H9 (cell line): Measurements from ENCODE around the gene IPO11. TPM values are rescaled to one million over a fixed set of nuclear protein-coding genes. Genes with fewer than 3 reads are reported as not detected.

ENCODE experiments used
- DNase-seq: peaks from one replicate; pipeline ENCODE4 v3.0.0-alpha.2; 2017
- H2AFZ ChIP-seq: one replicate; pipeline ENCODE4 v1.6.1; 2013; ENCODE audit warnings: mild to moderate bottlenecking, low read length, control low read depth, moderate library complexity
- H2AK5ac ChIP-seq: 2 replicates; pipeline ENCODE4 v1.6.1; 2013; ENCODE audit warnings: low read length, control low read depth, mixed read lengths; ENCODE audit not compliant: insufficient read length
- H2BK120ac ChIP-seq: one replicate; pipeline ENCODE4 v1.6.1; 2013; ENCODE audit warnings: low read depth, mild to moderate bottlenecking, low read length, control low read depth, inconsistent platforms; ENCODE audit not compliant: poor library complexity, severe bottlenecking
- H2BK12ac ChIP-seq: 2 replicates; pipeline ENCODE4 v1.6.1; 2013; ENCODE audit warnings: low read length, control low read depth, mixed read lengths, low read depth; ENCODE audit not compliant: insufficient read length
- H2BK15ac ChIP-seq: 2 replicates; pipeline ENCODE4 v1.6.1; 2013; ENCODE audit warnings: low read depth, low read length, control low read depth
- H2BK20ac ChIP-seq: one replicate; pipeline ENCODE4 v1.6.1; 2013; ENCODE audit warnings: low read depth, mild to moderate bottlenecking, low read length, control low read depth, inconsistent platforms; ENCODE audit not compliant: poor library complexity, severe bottlenecking
- H2BK5ac ChIP-seq: 2 replicates; pipeline ENCODE4 v1.6.1; 2013; ENCODE audit warnings: low read length, control low read depth, mixed read lengths; ENCODE audit not compliant: insufficient read length
- H3K14ac ChIP-seq: 2 replicates; pipeline ENCODE4 v1.6.1; 2013; ENCODE audit warnings: low read length, control low read depth; ENCODE audit not compliant: insufficient read depth
- H3K18ac ChIP-seq: 2 replicates; pipeline ENCODE4 v1.6.1; 2013; ENCODE audit warnings: low read depth, mild to moderate bottlenecking, mixed read lengths, low read length, control low read depth; ENCODE audit not compliant: insufficient read length
- H3K23ac ChIP-seq: 2 replicates; pipeline ENCODE4 v1.6.1; 2013; ENCODE audit warnings: low read length, control low read depth, mixed read lengths, low read depth; ENCODE audit not compliant: insufficient read length
- H3K23me2 ChIP-seq: 2 replicates; pipeline ENCODE4 v1.6.1; 2013; ENCODE audit warnings: low read depth, mild to moderate bottlenecking, mixed read lengths, low read length, control low read depth; ENCODE audit not compliant: insufficient read length, poor library complexity, severe bottlenecking
- H3K27ac ChIP-seq: 2 replicates; pipeline ENCODE4 v1.5.1; 2013; ENCODE audit warnings: low read length, control low read depth, mixed read lengths, low read depth; ENCODE audit not compliant: insufficient read length
- H3K27me3 ChIP-seq: 2 replicates; pipeline ENCODE4 v1.6.1; 2013; ENCODE audit warnings: low read length, control low read depth, inconsistent platforms; ENCODE audit not compliant: insufficient read depth
- H3K4ac ChIP-seq: 2 replicates; pipeline ENCODE4 v1.6.1; 2013; ENCODE audit warnings: low read depth, mild to moderate bottlenecking, control low read depth, inconsistent platforms, low read length, moderate library complexity
- H3K4me1 ChIP-seq: 2 replicates; pipeline ENCODE4 v1.6.1; 2013; ENCODE audit warnings: low read length, control low read depth, inconsistent platforms; ENCODE audit not compliant: insufficient read depth
- H3K4me2 ChIP-seq: 2 replicates; pipeline ENCODE4 v1.6.1; 2013; ENCODE audit warnings: low read length, control low read depth, mixed read lengths; ENCODE audit not compliant: insufficient read length, insufficient read depth
- H3K56ac ChIP-seq: 2 replicates; pipeline ENCODE4 v1.6.1; 2013; ENCODE audit warnings: low read depth, mild to moderate bottlenecking, mixed read lengths, low read length, control low read depth; ENCODE audit not compliant: insufficient read length
- H3K79me1 ChIP-seq: 2 replicates; pipeline ENCODE4 v1.6.1; 2013; ENCODE audit warnings: low read depth, mild to moderate bottlenecking, moderate library complexity, low read length, control low read depth, inconsistent platforms; ENCODE audit not compliant: insufficient read depth, poor library complexity, severe bottlenecking
- H3K79me2 ChIP-seq: 2 replicates; pipeline ENCODE4 v1.6.1; 2013; ENCODE audit warnings: low read length, control low read depth, inconsistent platforms; ENCODE audit not compliant: insufficient read depth
- H3K9ac ChIP-seq: 2 replicates; pipeline ENCODE4 v1.6.1; 2013; ENCODE audit warnings: low read length, control low read depth, mixed read lengths; ENCODE audit not compliant: insufficient read length; ENCODE audit errors: extremely low read depth
- H3K9me3 ChIP-seq: one replicate; pipeline ENCODE4 v1.6.1; 2013; ENCODE audit warnings: low read depth, low read length, inconsistent platforms; ENCODE audit not compliant: control insufficient read depth
- H3T11ph ChIP-seq: one replicate; pipeline ENCODE4 v1.6.1; 2013; ENCODE audit warnings: mild to moderate bottlenecking, low read length, control low read depth, inconsistent platforms
- H4K20me1 ChIP-seq: one replicate; pipeline ENCODE4 v1.6.1; 2013; ENCODE audit not compliant: control insufficient read depth, insufficient read length, insufficient read depth
- H4K5ac ChIP-seq: 2 replicates; pipeline ENCODE4 v1.6.1; 2013; ENCODE audit warnings: low read depth, mild to moderate bottlenecking, mixed read lengths, low read length, control low read depth; ENCODE audit not compliant: insufficient read length
- H4K8ac ChIP-seq: replicated peaks from 2 replicates; pipeline ENCODE4 v1.6.1; 2013; ENCODE audit warnings: low read length, control low read depth, mixed read lengths, low read depth; ENCODE audit not compliant: insufficient read length
- H4K91ac ChIP-seq: 2 replicates; pipeline ENCODE4 v1.6.1; 2013; ENCODE audit warnings: low read depth, mild to moderate bottlenecking, moderate library complexity, mixed read lengths, low read length, control low read depth; ENCODE audit not compliant: insufficient read length
- H3K27ac Mint-ChIP-seq, 3 experiments: 2 replicates in 2 of 3; 3 replicates in 1 of 3; pipeline ENCODE4 v1.8.0; 2020 to 2021; ENCODE audit warnings: mixed read lengths in 3 of 3, mild to moderate bottlenecking in 1 of 3, moderate library complexity in 1 of 3
- H3K27me3 Mint-ChIP-seq: 2 replicates; pipeline ENCODE4 v1.8.0; 2021; ENCODE audit warnings: low read depth, mild to moderate bottlenecking, moderate library complexity, mixed read lengths
- H3K36me3 Mint-ChIP-seq, 3 experiments: 2 replicates in 2 of 3; 3 replicates in 1 of 3; pipeline ENCODE4 v1.8.0; 2020 to 2021; ENCODE audit warnings: low read depth in 3 of 3, mixed read lengths in 3 of 3; ENCODE audit not compliant: insufficient read depth in 1 of 3
- H3K4me1 Mint-ChIP-seq, 2 experiments: 2 replicates each; pipeline ENCODE4 v1.8.0; 2020; ENCODE audit warnings: mixed read lengths in 2 of 2
- H3K4me3 Mint-ChIP-seq, 2 experiments: 2 replicates in 1 of 2; 3 replicates in 1 of 2; pipeline ENCODE4 v1.8.0; 2020 to 2021; ENCODE audit warnings: mild to moderate bottlenecking in 2 of 2, mixed read lengths in 2 of 2, moderate library complexity in 1 of 2
- H3K9me3 Mint-ChIP-seq, 2 experiments: 2 replicates in 1 of 2; 3 replicates in 1 of 2; pipeline ENCODE4 v1.8.0; 2020; ENCODE audit warnings: mild to moderate bottlenecking in 2 of 2, mixed read lengths in 2 of 2, moderate library complexity in 1 of 2
- WGBS: extraction: QIAGEN DNeasy Blood & Tissue Kit; methylation state at CpG from one replicate; pipeline ENCODE4 v1.1.7; 2013; ENCODE audit warnings: missing lambda C conversion rate, low lambda C conversion rate, mixed read lengths; ENCODE audit not compliant: insufficient read length; ENCODE audit errors: extremely low coverage; 5-methylcytosine and 5-hydroxymethylcytosine counted together
- total RNA-seq: library from RNA; stranded (reverse); gene quantifications from 2 replicates; pipeline ENCODE4 v1.2.1, GENCODE V29; 2021
- TF ChIP-seq, protein P1 (sequence below): fragments of 200-600 bp; sonication (generic); conservative IDR thresholded peaks from 3 replicates; pipeline ENCODE4 v1.8.0; 2021; ENCODE audit warnings: antibody characterized with exemption, mild to moderate bottlenecking

Gene IPO11
- total RNA-seq, 1 experiment from 2014 or later, result 63.0 TPM

DNA sequence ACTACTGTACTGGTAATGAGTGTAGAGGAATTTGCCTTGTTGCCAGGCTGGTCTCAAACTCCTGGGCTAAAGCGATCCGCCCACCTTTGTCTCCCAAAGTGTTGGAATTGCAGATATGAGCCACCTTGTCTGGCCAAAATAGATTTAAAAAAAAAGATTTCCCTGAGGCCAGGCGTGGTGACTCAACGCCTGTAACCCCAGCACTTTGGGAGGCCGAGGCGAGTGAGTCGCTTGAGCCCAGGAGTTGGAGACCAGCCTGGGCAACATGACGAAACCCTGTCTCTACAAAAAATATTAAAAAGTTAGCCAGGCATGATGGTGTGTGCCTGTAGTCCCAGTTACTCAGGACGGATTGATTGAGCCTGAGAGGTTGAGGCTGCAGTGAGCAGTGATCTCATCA lies 62.5 kb downstream of the IPO11 start:
- no peak overlapping the region for H2AFZ ChIP-seq
- no peaks in the 10 kb centered on the region for H3K79me1 ChIP-seq
- no peak overlapping the region for H2BK12ac ChIP-seq
- H2BK15ac ChIP-seq, result no peak overlapping the region
- no peak overlapping the region for H3K4me2 ChIP-seq
- no peak overlapping the region for H2BK20ac ChIP-seq
- no peak overlapping the region for H3T11ph ChIP-seq
- TF ChIP-seq, protein P1, sequence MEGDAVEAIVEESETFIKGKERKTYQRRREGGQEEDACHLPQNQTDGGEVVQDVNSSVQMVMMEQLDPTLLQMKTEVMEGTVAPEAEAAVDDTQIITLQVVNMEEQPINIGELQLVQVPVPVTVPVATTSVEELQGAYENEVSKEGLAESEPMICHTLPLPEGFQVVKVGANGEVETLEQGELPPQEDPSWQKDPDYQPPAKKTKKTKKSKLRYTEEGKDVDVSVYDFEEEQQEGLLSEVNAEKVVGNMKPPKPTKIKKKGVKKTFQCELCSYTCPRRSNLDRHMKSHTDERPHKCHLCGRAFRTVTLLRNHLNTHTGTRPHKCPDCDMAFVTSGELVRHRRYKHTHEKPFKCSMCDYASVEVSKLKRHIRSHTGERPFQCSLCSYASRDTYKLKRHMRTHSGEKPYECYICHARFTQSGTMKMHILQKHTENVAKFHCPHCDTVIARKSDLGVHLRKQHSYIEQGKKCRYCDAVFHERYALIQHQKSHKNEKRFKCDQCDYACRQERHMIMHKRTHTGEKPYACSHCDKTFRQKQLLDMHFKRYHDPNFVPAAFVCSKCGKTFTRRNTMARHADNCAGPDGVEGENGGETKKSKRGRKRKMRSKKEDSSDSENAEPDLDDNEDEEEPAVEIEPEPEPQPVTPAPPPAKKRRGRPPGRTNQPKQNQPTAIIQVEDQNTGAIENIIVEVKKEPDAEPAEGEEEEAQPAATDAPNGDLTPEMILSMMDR, result no peak
- H2BK120ac ChIP-seq, result no peak overlapping the region
- H3K23me2 ChIP-seq, result no peaks in the 10 kb centered on the region
- no peak for DNase-seq
- Mint-ChIP-seq H3K27me3 (no peaks in the 10 kb centered on the region), H3K4me1 (no peaks in the 10 kb centered on the region), H3K27ac (no peak overlapping the region), H3K36me3 (peaks cover 11 to 23% (median 22%) of the 10 kb centered on the region in 3 experiments; a peak in 6 of 7 replicates), H3K4me3 (no peak overlapping the region), H3K9me3 (peaks cover 0 to 9% of the 10 kb centered on the region in 2 experiments; a peak in 4 of 5 replicates)
- no peak overlapping the region for H3K9ac ChIP-seq
- no peaks in the 10 kb centered on the region for H3K4me1 ChIP-seq
- H3K27me3 ChIP-seq, result no peaks in the 10 kb centered on the region
- no peak overlapping the region for H3K27ac ChIP-seq
- H4K20me1 ChIP-seq, result no peaks in the 10 kb centered on the region
- no peak overlapping the region for H3K14ac ChIP-seq
- H2AK5ac ChIP-seq, result no peak overlapping the region
- no peak overlapping the region for H3K18ac ChIP-seq
- H3K9me3 ChIP-seq, result no peaks in the 10 kb centered on the region
- no peak overlapping the region for H3K4ac ChIP-seq
- no peak overlapping the region for H4K5ac ChIP-seq
- WGBS, result no CpG with 5 or more reads among the region's 9 CpGs
- H4K8ac ChIP-seq, result no peak overlapping the region
- no peak overlapping the region for H2BK5ac ChIP-seq
- no peaks in the 10 kb centered on the region for H3K79me2 ChIP-seq
- no peak overlapping the region for H3K23ac ChIP-seq
- H3K56ac ChIP-seq, result no peak overlapping the region
- no peak overlapping the region for H4K91ac ChIP-seq
